ENCODE data around the gene SYT15. TPM values are rescaled to one million over a fixed set of nuclear protein-coding genes. Genes with fewer than 3 reads are reported as not detected.
A peak's percentile ranks its signal among the peaks of the same experiment; 100 is the strongest.

The SYT15 gene
- total RNA-seq, 4 donors from 2014 or later, result 0.18 to 4.1 (median 0.46) TPM

GRCh38 chr10:46554166-46554781 is 24.7 kb upstream of the SYT15 start:
- peaks cover 0 to 6% of the 10 kb centered on the region in 2 donors for H3K27me3 ChIP-seq

DNA sequence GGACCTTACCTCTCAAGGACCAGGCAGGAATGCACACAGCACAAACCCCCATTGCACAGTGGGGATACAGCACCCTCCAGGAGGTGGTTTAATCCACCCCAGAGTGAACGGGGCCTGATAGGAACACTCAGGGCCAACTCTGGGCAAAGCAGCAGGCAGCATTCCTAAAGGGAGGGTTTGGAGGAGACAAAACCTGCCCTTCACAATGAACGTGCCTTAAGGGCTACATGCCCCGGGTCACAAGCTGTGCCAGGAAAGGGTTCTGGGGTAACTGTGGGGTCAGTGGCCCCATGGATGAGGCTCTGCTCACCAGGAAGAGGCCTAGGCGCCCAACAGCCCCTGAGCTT is 23.6 kb upstream of the SYT15 start:
- DNase-seq, result peak in 1 of 3 donors; percentile 12
- Histone ChIP-seq H3K9me3 (no peaks in the 10 kb centered on the region), H3K36me3 (no peaks in the 10 kb centered on the region), H3K27ac (no peak overlapping the region), H3K4me1 (peaks cover 0 to 20% (median 6%) of the 10 kb centered on the region in 4 donors), H3K4me3 (peak overlapping the region in 3 of 4 donors; percentile 37 to 70 (median 55)), H3K27me3 (peaks cover 0 to 6% of the 10 kb centered on the region in 2 donors)
- no peak for TF ChIP-seq CTCF (IDR thresholded peaks at IDR 0.05)

More at GRCh38 chr10:46554166-46554781, 24.7 kb upstream of the SYT15 start:
- TF ChIP-seq POLR2A (IDR thresholded peaks at IDR 0.05) (no peak), CTCF (IDR thresholded peaks at IDR 0.05) (no peak)
- no peaks in the 10 kb centered on the region for H3K9me3 ChIP-seq
- DNase-seq, result no peak
- no peak overlapping the region for H3K4me3 ChIP-seq
- peaks cover 0 to 20% (median 6%) of the 10 kb centered on the region in 4 donors for H3K4me1 ChIP-seq
- H3K27ac ChIP-seq, result no peak overlapping the region
- H3K36me3 ChIP-seq, result no peaks in the 10 kb centered on the region

DNA sequence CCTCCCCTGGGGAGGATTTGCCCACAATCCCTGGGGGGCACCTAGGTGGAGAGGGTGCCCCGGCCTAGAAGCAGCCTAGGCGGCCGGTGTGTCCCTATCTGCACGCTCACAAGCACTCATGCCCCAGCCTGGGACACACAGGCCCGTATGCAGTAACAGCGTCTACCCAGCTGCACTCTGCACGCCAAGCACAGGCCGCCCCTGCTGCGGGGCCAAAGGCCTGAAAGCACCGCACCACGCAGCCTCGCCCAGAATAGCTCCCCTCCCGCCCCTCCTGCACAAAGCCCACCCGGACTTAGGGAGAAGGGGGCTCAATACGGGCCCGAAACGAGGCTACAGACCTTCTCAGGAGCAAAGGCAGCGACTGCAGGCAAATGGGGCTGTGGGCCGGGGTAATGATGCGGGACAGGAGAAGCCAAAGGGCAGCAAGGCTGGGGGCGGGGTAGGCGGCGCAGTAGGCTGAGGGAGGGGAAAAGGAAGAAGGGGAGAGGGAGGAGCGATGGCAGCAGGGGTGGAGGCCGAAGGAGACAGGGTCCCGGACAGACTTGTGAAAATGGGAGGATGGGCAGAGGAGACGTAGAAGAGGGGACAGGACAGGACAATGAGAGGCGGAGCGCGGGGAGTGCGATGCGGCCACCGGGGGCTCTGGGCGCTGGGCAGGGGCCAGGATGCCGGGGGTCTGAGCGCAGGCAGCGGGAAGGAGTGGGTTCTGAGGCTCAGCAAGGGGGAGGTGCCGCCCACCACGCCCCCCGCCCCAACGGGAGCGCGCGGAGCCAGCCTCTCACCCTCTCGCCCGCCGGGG is 23.0 kb upstream of the SYT15 start:
- H3K27ac ChIP-seq, result peak overlapping the region in 3 of 4 donors; percentile 65 to 76 (median 66)
- no peaks in the 10 kb centered on the region for H3K9me3 ChIP-seq
- peak overlapping the region; percentile 34 to 70 (median 46) for H3K4me3 ChIP-seq
- TF ChIP-seq POLR2A (IDR thresholded peaks at IDR 0.05), result no peak
- no peak for TF ChIP-seq CTCF (IDR thresholded peaks at IDR 0.05)
- peak; percentile 13 to 84 (median 68) for DNase-seq
- no peaks in the 10 kb centered on the region for H3K36me3 ChIP-seq
- peaks cover 0 to 20% (median 6%) of the 10 kb centered on the region in 4 donors for H3K4me1 ChIP-seq
- peaks cover 0 to 6% of the 10 kb centered on the region in 2 donors for H3K27me3 ChIP-seq

DNA sequence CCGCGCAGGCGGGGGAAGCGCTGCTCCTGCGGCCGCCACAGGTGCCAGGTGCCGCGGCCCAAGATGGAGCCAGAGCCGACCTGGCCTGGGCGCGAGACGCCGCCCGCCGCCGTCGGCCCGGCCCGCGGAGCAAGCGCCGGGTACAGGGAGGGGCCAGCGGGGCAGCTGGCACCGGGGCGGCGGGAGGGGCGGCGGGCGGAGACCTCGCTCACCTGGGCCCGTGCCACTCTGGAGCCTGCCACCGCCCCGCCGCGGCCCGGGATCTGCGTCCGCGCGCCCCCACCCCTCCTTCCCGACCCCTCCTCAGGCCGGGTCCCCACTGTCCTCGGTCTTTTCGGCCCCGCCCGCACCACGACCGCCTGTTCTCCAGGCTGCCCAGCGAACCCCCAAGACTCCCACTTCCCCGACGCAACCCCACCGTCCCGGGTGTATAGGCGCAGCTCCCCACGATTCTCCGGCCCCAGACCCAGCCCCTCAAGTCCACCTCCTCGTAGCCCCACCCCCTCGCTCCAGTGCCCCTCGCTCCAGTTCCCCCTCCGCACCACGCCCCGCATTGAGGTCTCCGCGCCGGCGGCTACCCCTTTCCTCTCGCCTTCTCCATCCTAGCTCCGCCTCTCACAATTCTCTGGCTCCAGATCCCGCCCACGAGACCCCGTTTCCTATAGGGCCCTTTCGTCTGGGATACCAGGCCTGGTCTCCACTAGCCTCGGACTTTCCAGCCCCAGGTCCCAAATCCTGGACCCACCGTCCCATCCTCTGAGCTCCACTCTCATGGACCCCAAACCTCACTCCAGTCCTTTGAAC is 22.2 kb upstream of the SYT15 start, which contains the start of gene GPRIN2:
Gene GPRIN2 (minus strand): TSS at position 144 of the 804 bp plus-strand sequence. CDS start 5,922 bp downstream, outside the sequence.
- H3K4me3 ChIP-seq, result peak within 1 kb of the TSS; percentile 34 to 70 (median 46)
- DNase-seq, result peak; percentile 15 to 89 (median 78)
- H3K27ac ChIP-seq, result peak within 1 kb of the TSS in 3 of 4 donors; percentile 65 to 76 (median 66)
- peak; percentile 29 to 88 for TF ChIP-seq POLR2A (IDR thresholded peaks at IDR 0.05)
- no peak for TF ChIP-seq CTCF (IDR thresholded peaks at IDR 0.05)
- H3K9me3 ChIP-seq, result no peaks in the 10 kb centered on the region
- peaks cover 0 to 20% (median 6%) of the 10 kb centered on the region in 4 donors for H3K4me1 ChIP-seq
- peaks cover 0 to 6% of the 10 kb centered on the region in 2 donors for H3K27me3 ChIP-seq
- H3K36me3 ChIP-seq, result no peaks in the 10 kb centered on the region

Measured in Peyer's patch (tissue), 4 donors.